Superior temporal gyrus (tissue), 1 donor: ENCODE measurements around the gene MAPKAP1.

Source experiments
- DNase-seq: peaks from one replicate; pipeline ENCODE4 v3.0.0-alpha.2; 2016; ENCODE audit errors: extremely low spot score

Gene MAPKAP1

GRCh38 chr9:125433461-125434011 is 273.5 kb downstream of the MAPKAP1 start:
- no peak for DNase-seq

GRCh38 chr9:125432715-125433385 is 274.2 kb downstream of the MAPKAP1 start:
- DNase-seq = no peak

- DNase-seq = no peak
These were observed 275.2 kb downstream of the MAPKAP1 start for GRCh38 chr9:125431741-125432271.

- no peak for DNase-seq
These were observed 276.0 kb downstream of the MAPKAP1 start for GRCh38 chr9:125431012-125431305.

GRCh38 chr9:125430161-125431011 is 276.6 kb downstream of the MAPKAP1 start:
- no peak for DNase-seq

GRCh38 chr9:125429476-125430160 is 277.4 kb downstream of the MAPKAP1 start:
- no peak for DNase-seq

GRCh38 chr9:125428902-125429467 is 278.0 kb downstream of the MAPKAP1 start:
- DNase-seq = no peak

- no peak for DNase-seq
These were observed 278.7 kb downstream of the MAPKAP1 start for GRCh38 chr9:125428060-125428901.

- DNase-seq = no peak
These were observed 279.5 kb downstream of the MAPKAP1 start for GRCh38 chr9:125427556-125427955.

GRCh38 chr9:125426926-125427325 is 280.1 kb downstream of the MAPKAP1 start:
- no peak for DNase-seq

GRCh38 chr9:125425901-125426515 is 281.0 kb downstream of the MAPKAP1 start:
- no peak for DNase-seq

- no peak for DNase-seq
These were observed 281.7 kb downstream of the MAPKAP1 start for GRCh38 chr9:125425170-125425897.

- DNase-seq = no peak
These were observed 283.0 kb downstream of the MAPKAP1 start for GRCh38 chr9:125423964-125424363.

- DNase-seq = no peak
These were observed 284.2 kb downstream of the MAPKAP1 start for GRCh38 chr9:125422853-125423252.

GRCh38 chr9:125421591-125422181 is 285.3 kb downstream of the MAPKAP1 start:
- DNase-seq = no peak

GRCh38 chr9:125421166-125421565 is 285.8 kb downstream of the MAPKAP1 start:
- DNase-seq = no peak

GRCh38 chr9:125418404-125418803 is 288.6 kb downstream of the MAPKAP1 start:
- no peak for DNase-seq

- no peak for DNase-seq
These were observed 290.5 kb downstream of the MAPKAP1 start for GRCh38 chr9:125416517-125416916.
